ENCODE data around the gene GCK.
"Not testable (repeated sequence)": the region's sequence is repeated elsewhere in the genome, so short reads cannot be mapped to it uniquely, and the experiment has no call there.

Gene GCK

GRCh38 chr7:44139311-44140010, 49.8 kb downstream of the GCK start:
- no peak for DNase-seq

GRCh38 chr7:44138698-44139097, 50.5 kb downstream of the GCK start:
- no peak for DNase-seq

- DNase-seq: no peak
Measured at GRCh38 chr7:44136731-44137130, 52.5 kb downstream of the GCK start.

- no peak for DNase-seq
Measured at GRCh38 chr7:44134943-44135628, 54.2 kb downstream of the GCK start.

- DNase-seq: no peak
Measured at GRCh38 chr7:44133295-44133694, 55.9 kb downstream of the GCK start.

GRCh38 chr7:44132039-44132438, 57.2 kb downstream of the GCK start:
- DNase-seq: no peak

- DNase-seq: peak in 1 of 2 donors; percentile 2
Measured at GRCh38 chr7:44131173-44132029, 57.8 kb downstream of the GCK start.

- no peak for DNase-seq
Measured at GRCh38 chr7:44128721-44129582, 60.3 kb downstream of the GCK start.

- DNase-seq: no peak
Measured at GRCh38 chr7:44127161-44127560, 62.1 kb downstream of the GCK start.

- DNase-seq: not testable (repeated sequence)
Measured at GRCh38 chr7:44126574-44126973, 62.7 kb downstream of the GCK start.

- DNase-seq: no peak
Measured at GRCh38 chr7:44124822-44125202, 64.4 kb downstream of the GCK start.

GRCh38 chr7:44123190-44124003, 65.8 kb downstream of the GCK start, which contains the start of gene POLD2:
TSS of gene POLD2 (minus strand) at chr7:44123548. CDS start at chr7:44122053, 1,495 bp downstream.
- peak; percentile 94 to 95 for DNase-seq

- DNase-seq: no peak
Measured at GRCh38 chr7:44122529-44122928, 66.7 kb downstream of the GCK start.

- DNase-seq: no peak
Measured at GRCh38 chr7:44121761-44122420, 67.3 kb downstream of the GCK start.

GRCh38 chr7:44120395-44120794, 68.8 kb downstream of the GCK start:
- DNase-seq: no peak

- DNase-seq: no peak
Measured at GRCh38 chr7:44119829-44120380, 69.3 kb downstream of the GCK start.

GRCh38 chr7:44117801-44118429, 71.3 kb downstream of the GCK start:
- no peak for DNase-seq

GRCh38 chr7:44116789-44117666, 72.2 kb downstream of the GCK start:
- DNase-seq: no peak

Measured in inflammatory macrophage (primary cell).